A673 (cell line): Measurements from ENCODE around the gene GPX8.

ENCODE experiments used
- CTCF ChIP-seq: fragments of 300-800, 200-600 bp; sonication (generic); conservative IDR thresholded peaks from 2 replicates; pipeline ENCODE4 v1.5.1; 2017; ENCODE audit warnings: low read depth, mild to moderate bottlenecking, antibody characterized with exemption, low read length, moderate library complexity, mixed read lengths
- EZH2 ChIP-seq: fragments of 200-600 bp; sonication (generic); IDR thresholded peaks from 2 replicates; pipeline ENCODE4 v1.6.1; 2017; ENCODE audit warnings: borderline replicate concordance, low read depth, mild to moderate bottlenecking, mixed read lengths, antibody characterized with exemption, low read length; ENCODE audit not compliant: poor library complexity, severe bottlenecking

GRCh38 chr5:55187370-55187769 is 27.4 kb downstream of the GPX8 start:
- TF ChIP-seq CTCF (peak; percentile 51), EZH2 (no peak)
